ENCODE results near the gene NUDC. TPM values are rescaled to one million over a fixed set of nuclear protein-coding genes. Genes with fewer than 3 reads are reported as not detected.
"Not testable (repeated sequence)": the region's sequence is repeated elsewhere in the genome, so short reads cannot be mapped to it uniquely, and the experiment has no call there.

NUDC gene
- total RNA-seq, 2 experiments from 2014 or later: 59.0 to 59.1 TPM

DNA sequence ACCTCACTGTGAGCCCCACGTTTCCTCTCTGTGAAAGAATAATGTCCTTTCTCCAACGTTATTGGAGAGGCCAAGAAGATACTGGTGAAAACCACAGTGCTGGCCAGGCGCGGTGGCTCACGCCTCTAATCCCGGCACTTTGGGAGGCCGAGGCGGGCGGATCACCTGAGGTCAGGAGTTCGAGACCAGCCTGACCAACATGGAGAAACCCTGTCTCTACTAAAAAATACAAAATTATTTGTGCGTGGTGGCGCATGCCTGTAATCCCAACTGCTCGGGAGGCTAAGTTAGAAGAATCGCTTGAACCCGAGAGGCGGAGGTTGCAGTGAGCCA, 27.1 kb downstream of the NUDC start:
- ATAC-seq (ENCODE audit: low read depth); H3K4me3 Mint-ChIP-seq: not testable (repeated sequence)
- POLR2A ChIA-PET: interaction anchor here (0.6 kb wide), 1 partner anchor 222 kb away, joined by 4 read pairs; no protein-coding TSS in a partner anchor

DNA sequence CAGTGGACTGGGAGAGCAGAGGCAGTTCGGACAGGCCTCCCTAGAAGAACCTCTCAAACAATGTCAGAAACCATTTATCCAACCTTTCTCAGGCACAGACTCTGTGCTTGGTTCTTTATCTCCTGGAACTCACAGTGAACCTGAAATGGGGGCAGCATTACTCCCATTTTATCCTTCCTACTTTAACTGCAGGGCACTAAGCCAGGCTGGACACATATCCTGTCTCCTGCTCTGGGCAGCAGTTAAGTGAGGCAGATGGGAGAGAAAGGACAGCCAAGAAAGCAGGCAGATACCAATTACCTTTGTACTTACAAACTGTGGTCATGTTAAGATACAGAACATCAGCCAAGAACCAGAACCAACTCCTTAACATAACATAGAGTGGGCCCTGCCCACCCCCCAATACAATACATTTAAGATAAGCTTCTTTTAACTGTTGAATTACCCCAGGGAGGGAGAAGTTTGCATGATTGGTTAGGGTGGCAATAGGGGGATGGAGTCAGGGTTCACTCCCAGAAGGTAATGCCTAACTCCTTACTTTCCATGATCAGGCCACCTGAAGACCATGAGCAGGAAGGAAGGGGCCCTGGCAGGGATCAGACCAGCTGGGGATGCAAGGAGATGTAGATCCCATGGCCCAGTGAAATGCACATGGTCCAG, 27.9 kb downstream of the NUDC start:
- no peak for DNase-seq
- Mint-ChIP-seq H3K4me1 (peaks cover 2% of the 10 kb centered on the region), H3K4me3 (no peak overlapping the region), H3K36me3 (peaks cover 12% of the 10 kb centered on the region), H3K27me3 (no peaks in the 10 kb centered on the region), H3K9me3 (no peaks in the 10 kb centered on the region), H3K27ac (peak overlapping the region; percentile 16)
- POLR2A ChIA-PET: interaction anchor here (1.1 kb wide), 1 partner anchor 49 kb away, joined by 3 read pairs; the partner anchor contains the start of gene GPATCH3
- no peak for ATAC-seq (ENCODE audit: low read depth)

More for the DNA sequence above, 27.1 kb downstream of the NUDC start:
- H3K9me3 Mint-ChIP-seq, H3K27ac Mint-ChIP-seq, H3K27me3 Mint-ChIP-seq, DNase-seq, H3K4me1 Mint-ChIP-seq: not testable (repeated sequence)
- H3K36me3 Mint-ChIP-seq: peaks cover 12% of the 10 kb centered on the region

DNA sequence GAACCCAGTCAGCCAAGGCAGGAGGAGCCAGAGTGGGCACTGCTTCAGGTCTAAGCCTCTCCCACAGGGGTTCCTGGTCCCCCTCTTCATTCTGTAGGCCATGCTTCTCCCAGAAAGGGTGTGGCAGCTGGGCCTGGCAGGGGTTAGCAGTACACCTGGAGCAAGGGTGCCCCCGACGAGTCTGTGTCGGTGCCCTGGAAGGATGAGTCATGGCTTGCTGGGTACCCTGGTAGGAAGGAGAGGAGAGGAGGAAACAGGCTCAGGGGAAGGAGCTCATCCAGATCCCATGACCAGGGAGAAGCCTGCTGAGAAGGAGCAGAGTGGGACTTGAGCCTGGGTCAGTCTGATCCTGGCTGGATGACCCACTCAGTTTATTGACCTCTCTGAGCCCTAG, 28.4 kb downstream of the NUDC start:
- no peak for ATAC-seq (ENCODE audit: low read depth)

DNA sequence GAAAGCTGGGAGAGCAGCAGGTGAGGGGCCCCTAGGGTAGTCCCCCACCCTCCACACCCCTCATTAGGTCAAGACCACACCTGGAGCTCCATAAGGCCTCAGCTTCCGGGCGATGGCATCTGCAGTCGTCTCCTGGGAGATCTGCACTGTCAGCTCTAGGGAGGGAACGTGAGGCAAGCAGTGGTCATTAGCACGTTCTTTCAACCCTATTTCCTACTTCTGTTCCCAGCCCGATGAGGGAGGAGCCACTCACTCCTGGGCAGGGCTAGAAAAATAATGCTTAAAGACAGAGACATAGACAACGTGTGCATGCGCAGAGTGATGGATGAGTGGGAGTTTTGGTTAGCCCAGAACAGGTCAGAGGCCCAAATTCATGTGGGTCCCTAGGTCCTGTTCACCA, 29.1 kb downstream of the NUDC start:
- no peak overlapping the region for H3K27ac Mint-ChIP-seq
- peaks cover 4% of the 10 kb centered on the region for H3K36me3 Mint-ChIP-seq
- no peak overlapping the region for H3K4me3 Mint-ChIP-seq
- POLR2A ChIA-PET: no interaction called here
- ATAC-seq (ENCODE audit: low read depth): no peak
- DNase-seq: no peak
- no peaks in the 10 kb centered on the region for H3K9me3 Mint-ChIP-seq
- peaks cover 2% of the 10 kb centered on the region for H3K27me3 Mint-ChIP-seq
- peaks cover 3% of the 10 kb centered on the region for H3K4me1 Mint-ChIP-seq

More for the DNA sequence above, 28.4 kb downstream of the NUDC start:
- H3K27ac Mint-ChIP-seq: no peak overlapping the region
- H3K9me3 Mint-ChIP-seq: no peaks in the 10 kb centered on the region
- POLR2A ChIA-PET: interaction anchor here (1.1 kb wide), 1 partner anchor 50 kb away, joined by 3 read pairs; the partner anchor contains the start of gene GPATCH3
- H3K36me3 Mint-ChIP-seq: peaks cover 11% of the 10 kb centered on the region
- no peak for DNase-seq
- peaks cover 2% of the 10 kb centered on the region for H3K4me1 Mint-ChIP-seq
- no peak overlapping the region for H3K4me3 Mint-ChIP-seq
- H3K27me3 Mint-ChIP-seq: no peaks in the 10 kb centered on the region

DNA sequence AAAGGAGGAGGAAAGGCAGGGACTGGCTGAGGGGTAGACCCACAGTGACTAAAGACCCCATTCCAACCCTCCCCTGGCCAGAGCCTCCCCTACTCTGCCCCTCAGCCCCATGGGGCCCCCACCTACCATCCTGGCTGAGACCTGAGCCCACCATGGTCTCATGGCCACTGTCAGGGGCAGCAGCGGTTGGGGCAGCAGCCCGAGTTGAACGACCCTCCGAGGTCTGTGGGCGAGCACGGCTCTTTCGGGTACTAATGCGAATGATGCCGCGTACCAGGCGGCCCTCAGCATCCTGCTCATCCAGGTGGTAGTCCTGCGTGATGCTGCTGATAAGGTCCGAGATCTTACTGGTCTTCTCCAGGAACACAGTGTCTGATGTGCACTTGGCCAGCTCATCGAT, 29.7 kb downstream of the NUDC start:
- Mint-ChIP-seq H3K9me3 (peaks cover 1% of the 10 kb centered on the region), H3K4me3 (no peak overlapping the region), H3K4me1 (peaks cover 3% of the 10 kb centered on the region), H3K27ac (no peak overlapping the region), H3K36me3 (peaks cover 2% of the 10 kb centered on the region), H3K27me3 (peaks cover 3% of the 10 kb centered on the region)
- POLR2A ChIA-PET: no interaction called here
- ATAC-seq (ENCODE audit: low read depth) (no peak), DNase-seq (no peak)

DNA sequence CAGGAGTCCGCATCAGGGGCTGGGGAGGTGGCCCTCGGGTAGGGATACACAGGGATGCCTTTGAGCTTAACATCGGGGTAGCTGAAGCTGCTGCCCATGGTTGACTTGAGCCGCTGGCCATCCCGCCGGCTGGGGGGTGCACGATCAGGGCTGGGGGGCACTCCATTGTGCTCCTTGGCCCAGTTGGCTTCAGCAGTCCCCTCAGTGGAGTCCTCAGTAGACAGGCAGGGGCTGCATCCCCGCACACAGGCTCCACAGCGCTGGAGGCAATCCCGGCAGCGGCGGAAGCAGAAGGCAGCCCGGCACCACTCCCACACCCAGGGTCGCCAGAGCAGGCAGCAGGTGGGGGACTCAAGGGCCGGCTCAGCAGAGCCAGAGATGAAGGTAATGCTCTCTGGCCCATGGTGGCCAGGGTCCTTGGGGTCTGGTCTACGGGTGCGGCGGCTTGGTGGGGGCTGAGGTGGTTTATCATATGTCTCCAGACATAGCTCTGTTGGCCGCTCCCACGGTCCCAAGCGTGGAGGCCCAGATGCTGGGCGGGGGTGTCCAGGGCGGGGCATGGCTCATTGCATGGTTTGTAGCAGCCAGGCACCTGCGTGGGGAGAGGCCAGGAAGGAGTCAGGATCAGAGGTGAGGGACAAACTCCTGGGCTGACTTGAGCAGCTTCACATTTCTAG, 30.4 kb downstream of the NUDC start:
- Mint-ChIP-seq H3K4me1 (peaks cover 3% of the 10 kb centered on the region), H3K27ac (no peak overlapping the region), H3K36me3 (peaks cover under 1% of the 10 kb centered on the region), H3K4me3 (no peak overlapping the region), H3K27me3 (peaks cover 3% of the 10 kb centered on the region), H3K9me3 (peaks cover 3% of the 10 kb centered on the region)
- POLR2A ChIA-PET: no interaction called here
- ATAC-seq (ENCODE audit: low read depth): no peak
- DNase-seq: no peak

DNA sequence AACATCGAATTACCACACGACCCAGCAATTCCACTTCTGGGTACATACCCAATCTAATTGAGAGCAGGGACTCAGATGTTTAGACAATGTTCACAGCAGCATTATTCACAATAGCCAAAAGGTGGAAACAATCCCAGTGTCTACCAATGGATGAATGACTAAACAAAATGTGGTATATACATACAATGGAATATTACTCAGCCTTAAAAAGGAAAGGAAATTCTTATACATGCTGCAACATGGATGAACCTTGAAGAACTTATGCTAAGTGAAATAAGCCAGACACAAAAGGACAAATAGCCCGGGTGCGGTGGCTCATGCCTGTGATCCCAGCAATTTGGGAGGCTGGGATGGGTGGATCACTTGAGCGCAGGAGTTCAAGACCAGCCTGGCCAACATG, 31.8 kb downstream of the NUDC start:
- ATAC-seq (ENCODE audit: low read depth) (no peak), DNase-seq (no peak)
- POLR2A ChIA-PET: no interaction called here
- peaks cover 11% of the 10 kb centered on the region for H3K27me3 Mint-ChIP-seq
- no peak overlapping the region for H3K4me3 Mint-ChIP-seq
- H3K27ac Mint-ChIP-seq: no peak overlapping the region
- peaks cover 3% of the 10 kb centered on the region for H3K9me3 Mint-ChIP-seq
- H3K36me3 Mint-ChIP-seq: no peaks in the 10 kb centered on the region
- H3K4me1 Mint-ChIP-seq: peaks cover 3% of the 10 kb centered on the region

DNA sequence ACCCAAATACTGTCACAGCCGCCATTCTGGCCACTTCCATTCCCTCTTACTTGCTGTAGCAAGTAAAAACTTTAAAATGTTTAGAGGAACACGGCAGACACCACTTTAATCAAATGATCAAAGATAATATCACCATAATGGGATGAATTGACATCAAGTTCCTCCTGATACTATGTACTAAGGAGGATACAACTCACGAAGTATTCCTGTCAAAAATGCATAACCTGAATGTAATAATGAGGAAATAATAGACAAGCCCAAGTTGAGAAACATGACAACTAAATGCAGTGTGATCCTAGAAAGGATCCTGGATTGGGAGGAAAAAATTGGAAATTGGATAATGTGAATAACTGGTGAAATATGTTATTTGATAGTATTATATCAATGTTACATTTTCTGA, 34.8 kb downstream of the NUDC start:
- POLR2A ChIA-PET: interaction anchor here (0.5 kb wide), 1 partner anchor 86 kb away, joined by 4 read pairs; no protein-coding TSS in a partner anchor
- Mint-ChIP-seq H3K36me3 (peaks cover 2% of the 10 kb centered on the region), H3K27me3 (peaks cover 29% of the 10 kb centered on the region), H3K4me3 (no peak overlapping the region), H3K9me3 (peaks cover 3% of the 10 kb centered on the region), H3K4me1 (peaks cover 5% of the 10 kb centered on the region), H3K27ac (no peak overlapping the region)
- no peak for ATAC-seq (ENCODE audit: low read depth)
- DNase-seq: no peak

DNA sequence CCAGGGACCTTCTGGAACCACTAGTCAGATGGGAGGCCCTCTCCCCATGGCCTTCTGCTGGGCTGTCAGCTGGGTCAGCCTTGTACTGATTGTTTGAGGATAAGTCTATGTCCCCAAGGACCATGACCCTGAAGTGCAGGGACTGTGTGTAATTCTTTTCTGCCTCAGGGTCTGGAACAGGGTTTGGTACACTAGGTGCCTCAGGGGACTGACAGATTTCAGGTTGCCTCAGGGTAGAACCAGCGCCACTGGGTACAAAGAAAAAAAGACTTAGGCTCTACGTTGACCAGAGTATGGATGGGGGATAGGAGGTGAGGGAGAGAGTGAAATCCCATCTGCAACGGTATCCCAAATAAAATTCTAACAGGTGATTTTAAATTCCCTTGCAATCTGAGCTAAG, 35.8 kb downstream of the NUDC start:
- DNase-seq (no peak), ATAC-seq (ENCODE audit: low read depth) (no peak)
- Mint-ChIP-seq H3K36me3 (peaks cover 2% of the 10 kb centered on the region), H3K4me1 (peaks cover 5% of the 10 kb centered on the region), H3K27me3 (peaks cover 39% of the 10 kb centered on the region), H3K9me3 (peaks cover 3% of the 10 kb centered on the region), H3K27ac (no peak overlapping the region), H3K4me3 (no peak overlapping the region)
- POLR2A ChIA-PET: interaction anchor here (0.7 kb wide), 1 partner anchor 10 kb away, joined by 3 read pairs; no protein-coding TSS in a partner anchor

DNA sequence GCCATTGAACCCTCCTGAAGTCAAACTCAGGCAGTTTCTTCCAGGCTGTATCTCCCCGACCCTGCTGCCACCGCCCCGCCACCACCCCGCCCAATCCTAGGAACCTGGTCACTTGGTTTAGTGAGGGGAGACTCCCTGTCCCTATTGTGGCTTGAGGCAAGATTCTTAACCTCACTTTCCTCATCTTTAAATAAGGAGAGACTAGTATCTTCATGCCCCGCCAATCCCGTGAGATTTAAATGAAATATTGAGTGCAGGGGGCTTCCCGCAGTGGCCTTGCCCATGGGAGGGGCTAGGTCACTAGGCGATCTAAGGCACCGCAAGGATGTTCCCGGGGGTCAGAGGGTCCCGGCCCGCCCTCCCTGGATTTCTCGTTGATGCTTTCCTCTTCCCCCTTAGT, 37.7 kb downstream of the NUDC start:
- peak overlapping the region; percentile 50 for H3K4me3 Mint-ChIP-seq
- ATAC-seq (ENCODE audit: low read depth) (no peak), DNase-seq (no peak)
- H3K27ac Mint-ChIP-seq: no peak overlapping the region
- peaks cover 5% of the 10 kb centered on the region for H3K4me1 Mint-ChIP-seq
- peaks cover 2% of the 10 kb centered on the region for H3K36me3 Mint-ChIP-seq
- H3K27me3 Mint-ChIP-seq: peaks cover 51% of the 10 kb centered on the region
- POLR2A ChIA-PET: no interaction called here
- H3K9me3 Mint-ChIP-seq: peaks cover 3% of the 10 kb centered on the region

DNA sequence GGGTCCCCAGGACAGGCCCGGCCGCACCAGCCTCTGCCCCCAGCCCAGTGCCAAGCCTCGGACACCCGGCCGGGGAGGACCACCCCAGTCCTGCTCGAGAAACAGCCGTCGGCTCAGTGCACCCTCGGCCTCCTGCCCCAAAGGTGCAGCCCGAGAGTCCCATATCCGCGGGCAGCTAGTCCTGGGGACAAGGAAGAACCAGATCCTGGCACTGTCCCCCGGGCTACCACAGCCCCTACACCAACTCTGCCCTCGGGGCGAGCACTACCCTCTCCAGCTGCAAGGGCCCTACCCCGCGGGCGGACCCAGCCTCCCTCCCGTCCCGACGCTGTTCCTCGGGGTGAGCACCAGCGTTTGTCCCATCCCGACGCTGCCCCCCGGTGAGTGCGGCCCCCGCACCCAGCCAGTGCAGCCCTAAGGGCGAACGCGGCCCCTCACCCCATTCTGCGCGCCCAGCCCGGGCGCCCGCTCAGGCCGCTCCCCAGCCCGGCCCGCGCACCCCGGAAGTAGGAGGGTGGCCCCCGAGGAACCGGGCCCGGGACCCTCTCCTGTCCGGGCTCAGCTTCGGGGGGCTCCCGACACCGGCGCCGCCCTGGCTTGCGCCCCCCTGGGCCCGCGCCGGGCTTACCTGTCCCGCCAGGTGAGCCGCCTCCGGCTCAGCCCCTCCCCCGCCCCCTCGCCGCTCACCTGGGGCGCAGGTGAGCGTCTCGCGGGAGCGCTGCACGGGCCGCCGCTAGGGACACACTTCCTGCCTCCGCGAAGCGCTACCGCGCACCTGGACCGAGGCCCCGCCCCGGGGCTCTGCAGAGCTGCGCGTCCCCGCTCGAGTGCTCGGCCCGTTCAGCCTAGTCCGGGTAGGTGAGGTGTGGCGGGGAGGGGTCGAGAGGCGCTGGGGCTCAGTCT, 38.4 kb downstream of the NUDC start, which contains the start of gene KDF1:
KDF1 (minus strand) TSS at position 747 of the 903 bp plus-strand sequence. CDS start 8,088 bp downstream, outside the sequence.
- peaks cover 3% of the 10 kb centered on the region for H3K9me3 Mint-ChIP-seq
- H3K27ac Mint-ChIP-seq: no peak within 1 kb of the TSS
- POLR2A ChIA-PET: interaction anchor here (0.5 kb wide), 1 partner anchor 227 kb away, joined by 4 read pairs; no protein-coding TSS in a partner anchor
- peaks cover 2% of the 10 kb centered on the region for H3K36me3 Mint-ChIP-seq
- peaks cover 56% of the 10 kb centered on the region for H3K27me3 Mint-ChIP-seq
- DNase-seq (peak; percentile 56), ATAC-seq (ENCODE audit: low read depth) (peak; percentile 80)
- peak within 1 kb of the TSS; percentile 82 for H3K4me3 Mint-ChIP-seq
- peaks cover 5% of the 10 kb centered on the region for H3K4me1 Mint-ChIP-seq

DNA sequence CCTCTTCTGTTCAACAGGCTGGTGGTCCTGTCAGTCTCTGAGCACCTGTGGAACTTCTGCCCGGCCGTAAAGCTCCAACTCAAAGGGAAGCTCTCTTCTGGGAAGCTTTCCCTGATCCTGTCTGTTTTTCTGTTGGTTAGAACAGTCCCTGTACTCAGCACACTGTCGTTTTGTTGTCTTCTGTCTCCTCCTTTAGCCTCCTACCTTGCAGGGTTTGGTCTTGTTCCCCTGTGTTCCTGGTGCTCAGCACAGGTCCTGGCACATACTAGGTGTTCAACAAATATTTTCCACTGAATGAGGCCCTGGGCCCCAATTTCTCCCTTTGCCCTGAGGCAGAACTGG, 39.1 kb downstream of the NUDC start:
- H3K4me3 Mint-ChIP-seq: peak overlapping the region; percentile 82
- H3K4me1 Mint-ChIP-seq: peaks cover 3% of the 10 kb centered on the region
- ATAC-seq (ENCODE audit: low read depth): no peak
- peaks cover 3% of the 10 kb centered on the region for H3K9me3 Mint-ChIP-seq
- H3K27me3 Mint-ChIP-seq: peaks cover 54% of the 10 kb centered on the region
- DNase-seq: no peak
- H3K36me3 Mint-ChIP-seq: peaks cover 2% of the 10 kb centered on the region
- H3K27ac Mint-ChIP-seq: no peak overlapping the region
- POLR2A ChIA-PET: no interaction called here

DNA sequence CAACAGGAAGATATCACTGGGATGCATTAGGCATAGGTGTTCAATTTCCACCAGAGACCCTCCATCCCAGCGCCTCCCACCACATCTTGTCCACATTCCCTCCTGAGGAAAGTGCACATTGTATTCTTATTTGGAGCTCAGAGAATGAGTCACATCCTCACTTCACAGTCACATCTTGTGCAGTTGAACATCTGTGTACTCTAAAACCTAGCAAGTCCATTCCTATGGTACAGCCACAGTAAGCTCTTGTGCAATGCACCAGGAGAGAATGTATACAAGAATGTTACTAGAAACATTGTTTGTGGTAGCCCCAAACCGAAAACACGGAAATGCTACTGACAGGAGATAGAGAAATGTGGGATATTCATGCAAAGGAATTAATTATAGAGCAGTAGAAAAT, 40.3 kb downstream of the NUDC start:
- H3K36me3 Mint-ChIP-seq: peaks cover 2% of the 10 kb centered on the region
- H3K4me1 Mint-ChIP-seq: peaks cover 3% of the 10 kb centered on the region
- no peaks in the 10 kb centered on the region for H3K9me3 Mint-ChIP-seq
- no peak overlapping the region for H3K27ac Mint-ChIP-seq
- POLR2A ChIA-PET: no interaction called here
- H3K27me3 Mint-ChIP-seq: peaks cover 53% of the 10 kb centered on the region
- ATAC-seq (ENCODE audit: low read depth) (no peak), DNase-seq (no peak)
- no peak overlapping the region for H3K4me3 Mint-ChIP-seq

Measured in activated naive CD8-positive, alpha-beta T cell treated with anti-CD3 and anti-CD28 coated beads, Interleukin-2, amount 10 ng/mL, durations not matched to agents 7 days and 5 days (primary cell).